KBM-7 (cell line): Measurements from ENCODE around the gene SH3RF1.

ENCODE experiments used
- DNase-seq: peaks from one replicate; pipeline ENCODE4 v3.0.0-alpha.2; 2015
- in situ Hi-C: fragments of 300-500 bp; cut with MboI; formaldehyde crosslinking; loops from 2 replicates; pipeline ENCODE4 v1.14.3; 2020; ENCODE audit warnings: low sequenced_read_pairs, low pct_unique_long_range_greater_than_20kb, mixed read lengths

Gene SH3RF1

DNA sequence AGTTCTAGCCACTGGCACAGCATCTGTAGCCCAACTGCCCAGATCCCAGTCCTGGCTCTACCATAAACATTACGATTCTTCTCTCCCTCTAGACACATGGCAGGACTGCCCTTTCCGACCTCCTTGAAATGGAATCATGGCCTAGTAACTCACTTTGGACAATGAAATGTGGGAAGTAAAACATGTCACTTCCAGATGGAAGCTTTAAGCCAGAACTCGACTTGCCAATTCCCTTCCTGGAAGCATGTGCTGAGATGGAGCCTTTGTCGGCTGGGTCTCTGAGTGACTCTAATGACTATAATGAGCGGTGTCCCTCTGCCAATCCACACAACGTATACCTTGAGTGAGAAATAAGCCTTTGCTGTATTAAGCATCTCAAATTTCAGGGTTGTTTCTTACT, 34.7 kb downstream of the SH3RF1 start:
- in situ Hi-C loops: no loop called here
- DNase-seq: no peak

DNA sequence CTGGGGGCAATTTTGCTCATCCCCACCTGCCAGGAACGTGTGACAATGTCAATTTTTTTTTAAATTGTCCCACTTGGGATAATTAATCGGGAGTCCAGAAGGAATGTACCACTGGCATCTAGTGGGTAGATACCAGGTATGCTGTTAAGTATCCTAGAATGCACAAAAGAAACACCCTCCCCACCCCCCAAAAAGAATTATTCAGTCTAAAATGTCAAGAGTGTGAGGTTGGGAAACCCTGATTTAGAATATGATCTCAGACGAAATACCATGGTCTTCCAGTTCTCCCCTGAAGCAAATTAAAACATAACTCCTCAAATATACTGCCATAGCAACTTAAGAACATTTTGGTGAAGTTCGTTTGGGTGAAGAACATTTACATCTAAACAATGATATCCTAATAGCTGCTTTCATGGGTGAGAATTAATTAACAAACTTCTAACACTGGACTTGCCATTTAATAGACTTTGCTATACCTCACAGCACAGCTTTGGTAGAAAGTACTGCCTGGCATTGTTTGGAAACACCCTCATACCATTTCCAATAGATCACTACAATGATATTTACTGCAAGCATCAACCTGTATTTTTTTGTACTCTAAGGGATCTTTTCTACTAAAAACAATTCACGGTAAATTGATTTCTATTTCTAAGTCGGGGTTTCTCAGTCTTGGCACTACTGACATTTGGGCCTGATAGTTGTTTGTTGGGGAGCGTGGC, 36.5 kb downstream of the SH3RF1 start:
- no peak for DNase-seq
- in situ Hi-C loops: no loop called here

DNA sequence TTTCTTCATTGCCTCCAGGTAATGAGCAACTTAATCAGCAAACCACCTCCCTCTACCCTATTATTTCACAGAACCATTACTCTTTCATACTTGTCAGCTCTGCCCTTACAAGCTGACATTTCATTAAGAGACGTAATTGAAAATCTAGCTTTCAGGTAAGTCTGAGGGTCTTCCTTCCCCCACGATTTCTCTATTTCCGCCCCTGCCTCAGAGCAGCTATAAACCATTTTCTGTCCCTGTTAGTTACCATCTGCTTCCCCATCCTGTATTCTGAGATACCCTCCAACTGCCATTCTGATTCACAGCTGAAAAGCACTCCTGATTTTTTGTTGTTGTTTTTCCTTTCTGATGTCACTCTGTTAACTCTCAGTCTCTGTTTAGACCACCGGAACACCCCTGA, 37.1 kb downstream of the SH3RF1 start:
- in situ Hi-C loops: no loop called here
- no peak for DNase-seq

DNA sequence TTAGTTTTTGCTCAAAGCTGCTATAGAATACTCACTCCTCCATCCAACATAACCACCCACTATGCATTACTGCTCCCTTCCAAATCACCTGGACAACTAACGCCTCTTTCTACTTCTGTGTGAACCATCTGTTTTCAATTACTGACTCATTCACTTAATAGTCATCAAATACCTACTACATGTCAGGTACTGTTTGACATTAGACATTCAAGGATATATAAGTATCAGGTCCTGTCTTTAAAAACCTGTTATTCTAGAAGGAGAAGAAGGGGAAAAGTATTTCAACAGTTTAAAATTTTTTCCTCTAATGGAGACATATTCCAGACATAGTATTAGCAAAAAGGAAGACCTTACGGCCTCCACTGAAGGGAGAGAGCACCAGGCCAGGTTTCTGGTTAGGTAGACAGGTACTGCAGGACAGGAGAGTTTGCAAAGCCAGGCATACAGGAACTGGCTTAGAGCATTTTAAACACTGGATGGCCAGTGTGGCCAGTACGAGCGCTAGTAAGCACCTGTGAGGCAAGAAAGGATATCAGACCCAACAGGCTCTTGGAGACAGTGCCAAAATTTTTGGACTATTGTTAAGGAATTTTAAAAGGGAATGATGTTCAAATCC, 39.0 kb downstream of the SH3RF1 start:
- no peak for DNase-seq
- in situ Hi-C loops: no loop called here

DNA sequence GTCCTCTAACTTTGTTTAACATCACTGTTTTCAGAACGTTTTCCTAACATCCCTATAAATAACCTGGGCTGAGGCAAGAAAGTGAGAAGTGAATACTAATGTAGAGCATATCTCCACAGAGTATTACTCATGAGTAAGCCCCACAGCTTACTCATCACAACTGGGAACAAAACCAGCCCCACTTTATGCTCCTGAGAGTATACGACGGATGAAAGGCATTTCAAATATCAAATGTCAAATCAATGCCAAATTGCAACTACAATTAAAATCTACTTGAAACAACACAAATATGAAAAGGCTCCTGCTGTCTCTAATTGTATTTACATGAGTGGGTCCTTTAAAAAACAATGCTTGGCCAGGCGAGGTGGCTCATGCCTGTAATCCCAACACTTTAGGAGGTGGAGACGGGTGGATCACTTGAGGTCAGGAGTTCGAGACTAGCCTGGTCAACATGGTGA, 41.2 kb downstream of the SH3RF1 start:
- no peak for DNase-seq
- in situ Hi-C loops: no loop called here

DNA sequence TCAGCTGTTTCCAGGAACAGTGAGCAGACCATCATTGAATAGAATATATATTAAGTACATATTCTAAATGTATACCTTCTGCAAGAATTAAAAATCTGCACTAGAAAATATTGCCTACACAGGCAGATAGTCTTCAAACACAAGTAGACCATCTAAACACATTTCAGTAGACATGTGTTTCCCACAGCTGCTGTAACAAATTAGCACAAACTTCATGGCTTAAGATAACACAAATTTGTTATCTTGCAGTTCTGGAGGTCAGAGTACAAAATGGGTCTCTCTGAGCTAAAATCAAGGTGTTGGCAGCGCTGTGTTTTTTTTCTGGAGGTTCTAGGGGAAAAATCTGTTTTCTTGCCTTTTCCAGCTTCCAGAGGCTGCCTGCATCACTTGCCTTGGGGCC, 42.7 kb downstream of the SH3RF1 start:
- in situ Hi-C loops: no loop called here

DNA sequence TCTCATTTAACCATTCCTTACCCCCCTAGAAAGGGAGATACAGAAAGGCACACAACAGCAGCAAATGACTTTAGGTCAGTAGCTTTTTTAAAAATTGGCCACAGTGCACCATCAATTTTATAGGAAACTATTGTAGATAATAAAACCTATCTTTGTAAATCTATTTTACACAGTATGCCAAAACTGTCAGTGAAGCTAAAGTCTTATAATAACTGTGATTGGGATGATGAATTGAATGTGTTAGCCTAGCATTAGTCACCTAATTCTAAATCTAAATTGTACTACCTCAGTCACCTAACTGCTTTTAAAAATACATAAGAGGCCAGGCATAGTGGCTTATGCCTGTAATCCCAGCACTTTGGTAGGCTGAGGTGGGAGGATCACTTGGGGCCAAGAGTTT, 44.2 kb downstream of the SH3RF1 start:
- no peak for DNase-seq
- in situ Hi-C loops: no loop called here

More for the DNA sequence above, 42.7 kb downstream of the SH3RF1 start:
- no peak for DNase-seq

DNA sequence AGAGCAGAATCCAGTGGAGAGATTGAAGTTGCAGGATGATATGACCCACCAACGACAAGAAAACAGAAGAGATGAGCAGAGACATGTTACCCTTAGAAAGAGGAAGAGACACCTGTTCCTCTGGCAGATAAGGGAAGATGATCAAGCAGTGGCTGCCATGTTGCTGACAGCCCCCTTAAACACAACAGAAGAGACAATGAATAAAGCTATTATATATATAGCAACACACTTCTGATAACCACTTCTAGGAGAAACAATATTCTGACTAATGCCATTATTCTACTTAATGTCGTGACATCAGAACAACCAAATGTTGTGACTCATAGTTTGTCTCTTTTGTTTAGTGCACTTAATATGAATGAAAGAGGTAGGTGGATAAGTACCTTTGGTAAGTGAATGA, 44.9 kb downstream of the SH3RF1 start:
- in situ Hi-C loops: no loop called here

DNA sequence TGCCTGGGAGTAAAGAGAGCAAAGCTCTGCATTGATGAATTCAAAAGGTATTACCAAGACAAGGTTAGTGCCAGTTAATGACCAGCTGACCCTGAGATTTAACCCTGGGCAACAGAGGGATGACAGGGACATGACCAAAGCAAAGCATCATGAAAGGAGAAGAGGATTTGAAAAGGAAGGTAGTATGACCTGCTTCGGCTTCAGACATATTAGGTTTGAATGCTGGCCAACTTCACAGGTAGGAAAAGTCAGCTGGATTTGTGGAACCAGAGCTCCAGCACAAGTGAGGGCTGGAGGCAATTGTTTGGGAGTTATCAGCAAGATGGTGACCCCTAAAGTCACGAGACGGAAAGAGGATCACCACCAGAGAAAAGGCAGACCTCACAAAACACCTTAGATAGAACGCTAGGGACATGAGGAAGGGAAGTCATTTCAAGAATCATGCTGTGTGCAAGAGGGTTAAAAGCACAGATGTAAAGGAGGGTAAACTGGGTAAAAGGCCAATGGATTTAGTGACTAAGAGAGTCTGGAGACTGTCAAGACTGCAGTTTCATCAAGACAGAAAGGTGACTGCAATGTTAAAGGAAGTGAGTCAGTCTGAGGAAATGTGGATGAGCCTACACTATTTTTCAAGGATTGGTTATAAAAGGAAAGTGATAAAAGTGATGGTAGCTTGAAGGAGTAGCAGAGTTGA, 45.6 kb downstream of the SH3RF1 start:
- DNase-seq: no peak
- in situ Hi-C loops: no loop called here

More for the DNA sequence above, 44.9 kb downstream of the SH3RF1 start:
- no peak for DNase-seq

DNA sequence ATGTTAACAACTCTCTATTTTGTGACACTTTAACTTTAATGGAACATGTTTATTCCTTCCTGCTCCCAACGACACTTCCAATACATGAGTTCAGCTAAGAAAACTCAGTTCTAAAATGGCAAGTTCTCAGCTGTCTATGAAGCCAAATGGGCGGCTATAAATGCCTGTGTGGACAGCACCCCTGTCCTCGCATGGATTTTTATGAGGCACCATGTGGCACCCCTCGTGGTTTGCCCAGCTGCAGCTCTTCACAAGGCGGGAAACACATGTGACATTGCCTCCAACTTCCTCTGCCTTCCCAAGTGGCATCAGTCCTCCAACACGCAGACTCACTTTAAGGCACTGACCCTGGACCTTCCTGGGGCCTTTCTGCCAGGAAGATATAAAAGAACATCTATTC, 48.0 kb downstream of the SH3RF1 start:
- in situ Hi-C loops: no loop called here
- DNase-seq: no peak

DNA sequence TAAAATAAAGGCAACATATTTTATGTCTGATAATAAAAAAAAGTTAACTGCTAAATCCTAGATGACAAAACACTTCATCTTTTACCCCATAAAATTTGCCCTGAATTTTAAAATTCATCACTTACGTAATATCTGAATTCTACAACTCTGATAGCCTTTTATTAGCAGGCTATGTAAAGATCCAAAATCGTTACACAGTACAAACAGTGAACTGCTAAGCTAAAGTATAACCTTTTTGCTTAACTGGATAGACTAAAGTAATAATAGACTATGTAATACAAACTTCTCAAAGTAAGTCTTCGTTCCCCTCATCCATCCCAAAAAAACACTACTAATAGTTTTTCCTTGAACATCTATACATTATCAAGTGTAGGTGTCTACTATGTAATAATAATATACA, 49.1 kb downstream of the SH3RF1 start:
- in situ Hi-C loops: no loop called here
- DNase-seq: no peak

DNA sequence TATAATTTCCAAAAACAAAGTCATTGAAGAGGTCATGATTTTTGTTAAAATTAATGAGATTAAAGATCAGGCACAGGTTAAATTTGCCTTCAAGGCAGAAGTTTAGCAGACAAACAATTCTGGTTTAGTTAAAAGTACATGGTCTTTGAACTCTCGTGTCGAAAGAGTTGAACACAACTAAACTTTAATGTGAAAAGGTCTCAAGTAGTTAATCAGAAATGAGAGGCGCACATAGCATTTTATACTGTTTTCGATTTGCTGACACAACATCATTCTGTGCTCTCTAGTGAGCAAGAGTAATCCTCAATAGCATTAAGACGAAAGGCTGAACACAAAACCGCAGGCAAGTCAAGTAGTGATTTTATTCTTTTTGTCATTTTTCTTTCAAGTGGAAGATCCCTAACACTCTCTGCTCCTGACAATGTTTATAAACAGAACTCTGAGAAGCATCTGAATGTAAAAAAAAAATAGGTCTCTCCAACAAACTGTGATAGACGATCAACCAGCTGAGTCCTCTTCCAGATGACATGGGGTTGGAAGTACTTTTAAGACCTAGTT, 49.8 kb downstream of the SH3RF1 start:
- in situ Hi-C loops: no loop called here
- no peak for DNase-seq

DNA sequence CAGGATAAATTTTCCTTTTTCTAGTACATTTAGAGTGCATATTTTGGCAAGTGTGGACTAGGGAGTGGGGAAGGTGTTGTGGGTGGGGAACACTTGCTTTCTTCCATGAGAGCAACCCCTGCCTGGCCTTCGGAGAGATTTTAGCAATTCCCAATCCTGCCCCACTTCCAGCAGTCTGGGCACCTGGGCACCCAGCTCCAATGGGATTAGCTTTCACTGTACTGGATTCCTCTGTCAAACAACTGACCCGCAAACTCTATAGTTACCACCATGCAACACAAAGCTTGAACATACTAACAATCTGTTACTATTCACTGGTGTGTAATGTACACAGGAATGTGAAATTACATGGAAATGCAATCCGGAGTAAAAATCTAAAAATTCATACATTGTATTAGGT, 50.3 kb downstream of the SH3RF1 start:
- DNase-seq: no peak
- in situ Hi-C loops: no loop called here

DNA sequence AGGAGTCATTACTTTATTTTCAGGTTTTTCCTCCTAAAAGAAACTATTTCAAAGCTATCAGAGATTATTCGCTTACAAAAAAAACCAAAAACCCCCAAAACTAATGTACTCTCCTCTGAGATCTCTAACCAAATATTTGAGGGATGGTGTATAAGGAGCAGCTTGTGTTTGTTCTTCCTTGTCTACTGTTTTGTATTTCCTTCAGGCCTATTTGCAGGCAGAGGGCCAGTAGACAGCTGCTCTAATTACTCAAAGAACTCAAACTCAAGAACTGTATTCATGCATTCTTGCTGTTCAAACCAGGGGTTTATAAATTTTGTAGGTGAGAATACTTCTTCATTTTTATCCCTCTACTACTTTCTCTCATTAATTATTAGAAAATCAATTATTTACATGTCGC, 51.3 kb downstream of the SH3RF1 start:
- no peak for DNase-seq
- in situ Hi-C loops: no loop called here

DNA sequence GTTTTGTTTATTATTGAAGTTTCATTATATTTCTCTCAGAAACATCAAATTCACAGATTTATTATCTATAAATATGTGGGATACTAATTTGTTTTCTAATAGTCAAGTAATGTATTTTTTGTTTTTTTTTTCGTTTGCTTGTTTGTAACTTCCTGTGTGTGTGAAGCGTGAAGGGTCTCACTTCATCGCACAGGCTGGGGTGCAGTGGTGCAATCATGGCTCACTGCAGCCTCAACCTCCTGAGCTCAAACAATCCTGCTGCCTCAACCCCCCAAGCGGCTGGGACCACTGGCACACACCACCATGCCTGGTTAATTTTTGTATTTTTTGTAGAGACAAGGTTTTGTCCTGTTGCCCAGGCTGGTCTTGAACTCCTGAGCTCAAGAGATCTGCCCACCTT, 55.1 kb downstream of the SH3RF1 start:
- in situ Hi-C loops: no loop called here
- no peak for DNase-seq

DNA sequence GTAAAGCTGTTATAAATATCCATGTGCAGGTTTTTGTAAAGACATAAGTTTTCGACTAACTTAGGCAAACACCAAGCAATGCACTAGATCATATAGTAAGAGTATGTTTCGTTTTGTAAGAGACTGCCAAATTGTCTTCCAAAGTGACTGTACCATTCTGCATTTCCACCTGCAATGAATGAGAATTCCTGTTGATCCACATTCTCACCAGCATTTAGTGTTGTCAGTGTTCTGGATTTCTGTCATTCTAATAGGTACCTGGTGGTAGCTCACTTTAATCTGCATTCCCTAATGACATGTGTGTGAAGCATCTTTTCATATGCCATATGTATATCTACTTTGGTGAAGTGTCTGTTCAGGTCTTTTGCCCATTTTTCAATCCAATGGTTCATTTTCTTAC, 57.8 kb downstream of the SH3RF1 start:
- DNase-seq: no peak
- in situ Hi-C loops: no loop called here

DNA sequence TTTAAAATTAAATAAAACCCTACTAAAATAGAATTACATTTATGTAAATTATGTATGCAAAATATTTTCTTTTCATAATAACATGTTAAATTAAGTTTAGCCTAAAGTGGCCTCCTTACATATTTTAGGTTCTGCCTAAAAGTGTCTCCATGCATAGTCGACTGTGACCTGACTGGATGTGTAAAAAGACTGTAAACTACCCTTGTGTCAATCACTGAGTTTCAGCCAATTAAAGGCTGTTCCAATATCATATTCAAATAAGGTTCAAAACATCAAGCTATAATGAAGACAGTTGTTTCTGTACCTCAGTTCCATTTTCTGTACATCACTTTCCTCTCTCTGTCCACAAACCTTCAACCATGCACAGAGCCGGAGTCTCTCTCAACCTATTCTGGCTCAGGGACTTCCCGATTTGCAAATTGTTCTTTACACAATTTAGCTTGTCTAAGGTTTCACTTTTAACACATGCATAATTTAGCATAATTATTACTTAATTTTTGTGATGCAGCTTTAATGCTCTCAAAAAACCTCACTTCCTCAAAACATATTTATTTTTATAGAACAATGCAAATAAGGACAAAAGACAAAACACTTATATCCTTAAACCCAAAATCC, 60.1 kb downstream of the SH3RF1 start:
- DNase-seq: no peak
- in situ Hi-C loops: no loop called here

DNA sequence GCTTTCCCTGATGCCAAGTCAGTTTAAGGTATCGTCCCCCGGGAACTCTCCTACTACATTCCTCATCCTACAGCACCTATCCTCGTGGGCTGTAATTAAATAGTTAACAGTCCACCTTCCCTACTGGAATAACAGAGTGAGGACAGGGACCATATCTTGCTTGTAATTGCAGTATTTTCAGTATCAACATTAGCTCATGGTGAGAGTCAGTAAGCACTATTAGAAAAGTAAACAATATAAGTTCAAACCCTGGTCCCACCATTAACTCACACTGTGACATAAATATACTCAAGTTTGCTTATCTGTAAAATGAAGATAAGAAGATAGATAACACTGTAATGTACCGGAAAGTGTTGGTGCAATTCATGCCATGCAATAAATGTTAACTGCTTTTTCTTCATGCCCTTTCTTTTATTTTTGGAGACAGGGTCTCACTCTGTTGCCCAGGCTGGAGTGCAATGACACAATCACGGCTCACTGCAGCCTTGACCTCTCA, 61.3 kb downstream of the SH3RF1 start:
- no peak for DNase-seq
- in situ Hi-C loops: no loop called here

DNA sequence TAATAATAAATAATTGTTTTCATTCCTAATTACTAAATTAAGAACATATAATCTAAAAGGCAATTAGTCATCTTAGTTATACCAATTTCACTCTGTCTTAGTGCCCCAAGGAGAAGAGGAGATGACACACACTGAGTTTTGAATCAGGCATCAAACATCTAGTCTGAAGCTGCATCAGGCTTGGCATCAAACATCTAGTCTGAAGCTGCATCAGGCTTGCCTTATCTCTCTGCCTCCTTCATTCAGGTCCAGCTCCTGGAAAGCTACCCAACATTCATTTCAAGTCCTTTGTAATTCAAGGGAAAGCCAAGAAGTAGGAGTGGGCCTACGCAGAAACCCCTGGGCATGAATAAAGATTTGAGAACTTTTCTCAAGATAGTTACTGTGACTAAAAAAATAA, 62.2 kb downstream of the SH3RF1 start:
- in situ Hi-C loops: no loop called here
- no peak for DNase-seq

DNA sequence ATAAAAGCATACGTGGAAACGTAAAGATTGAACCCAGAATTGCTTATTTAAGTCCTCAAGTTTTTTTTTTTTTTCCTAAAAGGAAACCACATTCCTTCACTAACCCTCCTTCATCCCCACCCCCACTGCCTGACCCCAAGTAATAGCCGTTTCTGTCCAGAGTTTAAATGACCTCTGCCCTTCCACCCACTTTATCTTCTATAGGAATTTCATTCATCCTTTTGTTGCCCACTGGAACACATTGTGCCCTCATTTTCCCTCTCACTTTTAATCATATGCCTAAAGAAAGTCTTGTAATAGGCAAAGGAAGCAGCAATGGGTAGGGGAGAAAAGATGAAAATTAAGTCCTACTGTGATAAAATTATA, 62.7 kb downstream of the SH3RF1 start:
- no peak for DNase-seq
- in situ Hi-C loops: no loop called here
